ENCODE data around the gene COPG1.

GRCh38 chr3:129291236-129291886 lies 42.0 kb downstream of the COPG1 start:
- TF ChIP-seq TRIM28 (IDR thresholded peaks at IDR 0.05) = no peak
- TF ChIP-seq FOXP4 (CRISPR knock-in tag; IDR thresholded peaks at IDR 0.05; ENCODE audit: borderline replicate concordance) = no peak
- no peak for TF ChIP-seq MBD2 (IDR thresholded peaks at IDR 0.05; ENCODE audit: borderline replicate concordance, low read depth)
- TF ChIP-seq CTCF (IDR thresholded peaks at IDR 0.05 in 2 of 3, conservative IDR thresholded peaks at IDR 0.05 in 1 of 3; ENCODE audit: insufficient read depth in 2 of 3, low read depth in 1 of 3, low read length in 3 of 3) = no peak
- TF ChIP-seq ZBTB12 (CRISPR knock-in tag; IDR thresholded peaks at IDR 0.05) = no peak
- no peak for TF ChIP-seq ZNF121 (CRISPR knock-in tag; conservative IDR thresholded peaks at IDR 0.05)
- TF ChIP-seq RBBP5 (IDR thresholded peaks at IDR 0.05; ENCODE audit: borderline replicate concordance, insufficient read depth, low read length, poor library complexity, severe bottlenecking) = no peak
- TF ChIP-seq SMARCA4 (IDR thresholded peaks at IDR 0.05) = no peak

All from K562 (cell line).